CD14-positive monocyte (primary cell): ENCODE results near the gene CRTC2. TPM values are rescaled to one million over a fixed set of nuclear protein-coding genes. Genes with fewer than 3 reads are reported as not detected.

Experiments used
- DNase-seq, 3 donors: peaks; one replicate each; pipeline ENCODE4 v3.0.0-alpha.2; 2011 to 2022
- H2AFZ ChIP-seq: 2 replicates; pipeline ENCODE4 v1.6.0; 2012; ENCODE audit warnings: mild to moderate bottlenecking, low read depth, low read length, inconsistent platforms; ENCODE audit not compliant: insufficient read depth, poor library complexity, severe bottlenecking
- H3K27ac ChIP-seq, 2 donors: 1 replicate in 1 of 2; 2 replicates in 1 of 2; pipeline ENCODE4 v1.5.1; 2012 to 2013; ENCODE audit warnings: low read length in 2 of 2, control low read depth in 1 of 2, inconsistent platforms in 1 of 2, low read depth in 1 of 2, mild to moderate bottlenecking in 1 of 2
- H3K27me3 ChIP-seq, 2 donors: one replicate each; pipeline versions ENCODE4 v1.6.0 to v1.6.1; 2011 to 2013; ENCODE audit warnings: low read length in 2 of 2; ENCODE audit not compliant: control insufficient read depth in 2 of 2, insufficient read depth in 2 of 2
- H3K36me3 ChIP-seq, 2 donors: replicated peaks in 1 of 2; 1 replicate in 1 of 2; 2 replicates in 1 of 2; pipeline versions ENCODE4 v1.5.1 to v1.6.1; 2012 to 2013; ENCODE audit warnings: low read length in 2 of 2, control low read depth in 1 of 2, inconsistent platforms in 1 of 2, mild to moderate bottlenecking in 1 of 2; ENCODE audit not compliant: insufficient read depth in 2 of 2, control insufficient read depth in 1 of 2
- H3K4me1 ChIP-seq, 2 donors: 1 replicate in 1 of 2; 2 replicates in 1 of 2; pipeline versions ENCODE4 v1.5.1 to v1.6.1; 2012 to 2013; ENCODE audit warnings: low read length in 2 of 2, control low read depth in 1 of 2, inconsistent platforms in 1 of 2, mild to moderate bottlenecking in 1 of 2, moderate library complexity in 1 of 2; ENCODE audit not compliant: insufficient read depth in 2 of 2, control insufficient read depth in 1 of 2
- H3K4me2 ChIP-seq: replicated peaks from 2 replicates; pipeline ENCODE3; 2012; ENCODE audit warnings: low read length, moderate library complexity, mild to moderate bottlenecking; ENCODE audit not compliant: poor library complexity, severe bottlenecking; ENCODE audit errors: extremely low read depth
- H3K4me3 ChIP-seq, 3 experiments: fragments of 200-600 bp in 1 of 3; sonication (generic) in 1 of 3; replicated peaks in 1 of 3; 1 replicate in 2 of 3; 2 replicates in 1 of 3; pipeline ENCODE4 v1.5.1; 2011 to 2013; ENCODE audit warnings: low read length in 3 of 3, mild to moderate bottlenecking in 3 of 3, control low read depth in 2 of 3, low read depth in 2 of 3, inconsistent platforms in 1 of 3, moderate library complexity in 1 of 3
- H3K79me2 ChIP-seq: 2 replicates; pipeline ENCODE4 v1.6.0; 2012; ENCODE audit warnings: mild to moderate bottlenecking, control low read depth, inconsistent platforms, low read length, moderate library complexity; ENCODE audit not compliant: insufficient read depth
- H3K9ac ChIP-seq: 2 replicates; pipeline ENCODE4 v1.6.0; 2017; ENCODE audit warnings: low read length, mild to moderate bottlenecking; ENCODE audit not compliant: insufficient read depth, poor library complexity, severe bottlenecking
- H3K9me3 ChIP-seq, 2 donors: replicated peaks in 1 of 2; 1 replicate in 1 of 2; 2 replicates in 1 of 2; pipeline versions ENCODE4 v1.5.1 to v1.6.1; 2012 to 2013; ENCODE audit warnings: low read length in 2 of 2, control low read depth in 1 of 2; ENCODE audit not compliant: control insufficient read depth in 1 of 2, insufficient read depth in 1 of 2
- H4K20me1 ChIP-seq: 2 replicates; pipeline ENCODE4 v1.6.0; 2012; ENCODE audit warnings: mild to moderate bottlenecking, low read length, control low read depth, moderate library complexity; ENCODE audit not compliant: insufficient read depth
- H3K27ac Mint-ChIP-seq, 7 donors: one replicate each; pipeline ENCODE4 v1.8.0; 2020; ENCODE audit warnings: mild to moderate bottlenecking in 7 of 7, mixed read lengths in 7 of 7, moderate library complexity in 6 of 7, inconsistent platforms in 2 of 7
- H3K27me3 Mint-ChIP-seq, 3 donors: one replicate each; pipeline ENCODE4 v1.8.0; 2021 to 2022; ENCODE audit warnings: low read depth in 3 of 3, mild to moderate bottlenecking in 3 of 3, mixed read lengths in 3 of 3, moderate library complexity in 3 of 3, inconsistent platforms in 1 of 3
- H3K36me3 Mint-ChIP-seq, 2 donors: one replicate each; pipeline ENCODE4 v1.8.0; 2020; ENCODE audit warnings: mixed read lengths in 2 of 2, inconsistent platforms in 1 of 2, mild to moderate bottlenecking in 1 of 2
- H3K4me1 Mint-ChIP-seq: one replicate; pipeline ENCODE4 v1.8.0; 2020; ENCODE audit warnings: mild to moderate bottlenecking, mixed read lengths
- H3K4me3 Mint-ChIP-seq, 2 donors: one replicate each; pipeline ENCODE4 v1.8.0; 2020; ENCODE audit warnings: mild to moderate bottlenecking in 2 of 2, mixed read lengths in 2 of 2, moderate library complexity in 1 of 2
- H3K9me3 Mint-ChIP-seq, 7 donors: one replicate each; pipeline ENCODE4 v1.8.0; 2020 to 2022; ENCODE audit warnings: mixed read lengths in 7 of 7, mild to moderate bottlenecking in 6 of 7, moderate library complexity in 6 of 7, inconsistent platforms in 2 of 7
- CTCF ChIP-seq: fragments of 200-600 bp; IDR thresholded peaks from one replicate; pipeline ENCODE4 v1.8.0; 2022; ENCODE audit warnings: antibody characterized with exemption, mild to moderate bottlenecking
- WGBS: methylation state at CpG from one replicate; pipeline ENCODE4 v1.1.5; 2013; ENCODE audit warnings: missing lambda C conversion rate; ENCODE audit not compliant: insufficient coverage; 5-methylcytosine and 5-hydroxymethylcytosine counted together
- intact Hi-C, 2 donors: fragments of 100-400 bp; cut with micrococcal nuclease; formaldehyde crosslinking; loops; one replicate each; pipeline versions ENCODE4 v1.15.0 to v1.15.1; 2023
- polyA plus RNA-seq, 3 donors: library from polyadenylated mRNA; depleted of rRNA in 1 of 3; unstranded in 2 of 3; stranded (reverse) in 1 of 3; fragments of 300-500 nt in 2 of 3; fragments of >200 nt in 1 of 3; fragmentation: Illumina TruSeq in 2 of 3; gene quantifications; 1 replicate in 2 of 3; 2 replicates in 1 of 3; pipeline ENCODE4 v1.2.3, GENCODE V29; 2012 to 2021

The CRTC2 gene
- polyA plus RNA-seq, 3 donors = 13.7 to 86.0 (median 21.2) TPM

GRCh38 chr1:153922972-153923925 lies 35.2 kb downstream of the CRTC2 start, which contains the start of gene GATAD2B:
GATAD2B (minus strand) TSS chr1:153922972; CDS start chr1:153828347, 94,625 bp downstream.
- DNase-seq = peak; percentile 99 to 100 (median 100)
- 0% methylated on average over 40 of the region's 53 CpGs for WGBS
- no peaks in the 10 kb centered on the region for H3K9me3 ChIP-seq
- peak within 1 kb of the TSS; percentile 69 for H3K9ac ChIP-seq
- H3K4me3 ChIP-seq = peak within 1 kb of the TSS; percentile 80 to 89 (median 83)
- Mint-ChIP-seq H3K4me1 (peaks cover 38% of the 10 kb centered on the region), H3K27me3 (peaks cover 0 to 3% (median 0%) of the 10 kb centered on the region in 3 donors), H3K27ac (peak within 1 kb of the TSS; percentile 90 to 97 (median 95)), H3K4me3 (peak within 1 kb of the TSS; percentile 95), H3K36me3 (peaks cover 11 to 18% of the 10 kb centered on the region in 2 donors), H3K9me3 (no peaks in the 10 kb centered on the region)
- peaks cover 31 to 39% of the 10 kb centered on the region in 2 donors for H3K4me1 ChIP-seq
- peaks cover 44% of the 10 kb centered on the region for H3K79me2 ChIP-seq
- peak within 1 kb of the TSS; percentile 79 for H3K4me2 ChIP-seq
- H3K36me3 ChIP-seq = peaks cover 0 to 11% of the 10 kb centered on the region in 2 donors
- no peaks in the 10 kb centered on the region for H3K27me3 ChIP-seq
- peak within 1 kb of the TSS; percentile 87 to 93 for H3K27ac ChIP-seq
- peak within 1 kb of the TSS; percentile 87 for H2AFZ ChIP-seq
- peaks cover 31% of the 10 kb centered on the region for H4K20me1 ChIP-seq
- no peak for TF ChIP-seq CTCF
- intact Hi-C loops = loop anchor here (2.0 to 5.0 kb wide), 4 partner anchors 22 to 116 kb away; partner anchors contain the start of genes CRTC2 (in 1 of the 2) and RAB13 (in 1 of the 2)
